Spleen (tissue), 11 donors: Measurements from ENCODE around the gene MCOLN2. TPM values are rescaled to one million over a fixed set of nuclear protein-coding genes. Genes with fewer than 3 reads are reported as not detected.

Experiments
- DNase-seq: peaks from one replicate; pipeline ENCODE4 v3.0.0-alpha.2; 2020
- H3K27ac ChIP-seq, 8 donors: fragments of 200-600 bp; sonication (generic) in 7 of 8; 1 replicate in 4 of 8; 2 replicates in 4 of 8; pipeline versions ENCODE4 v1.5.0 to v1.8.0; 2016 to 2021; ENCODE audit warnings: inconsistent platforms in 4 of 8, mild to moderate bottlenecking in 4 of 8, moderate library complexity in 1 of 8
- H3K27me3 ChIP-seq, 7 donors: fragments of 200-600 bp; sonication (generic) in 6 of 7; replicated peaks in 1 of 7; 1 replicate in 4 of 7; 2 replicates in 3 of 7; pipeline versions ENCODE4 v1.5.0 to v1.8.0; 2016 to 2021; ENCODE audit warnings: inconsistent platforms in 3 of 7, mild to moderate bottlenecking in 1 of 7
- H3K36me3 ChIP-seq, 6 donors: fragments of 200-600 bp; sonication (generic) in 5 of 6; 1 replicate in 4 of 6; 2 replicates in 2 of 6; pipeline versions ENCODE4 v1.5.0 to v1.8.0; 2016 to 2021; ENCODE audit warnings: inconsistent platforms in 2 of 6
- H3K4me1 ChIP-seq, 6 donors: fragments of 200-600 bp; sonication (generic) in 5 of 6; 1 replicate in 3 of 6; 2 replicates in 3 of 6; pipeline versions ENCODE4 v1.5.0 to v1.8.0; 2016 to 2021; ENCODE audit warnings: inconsistent platforms in 3 of 6
- H3K4me3 ChIP-seq, 8 donors: fragments of 200-600 bp; sonication (generic) in 7 of 8; 1 replicate in 4 of 8; 2 replicates in 4 of 8; pipeline versions ENCODE4 v1.5.0 to v1.8.0; 2016 to 2021; ENCODE audit warnings: inconsistent platforms in 4 of 8, mild to moderate bottlenecking in 4 of 8, moderate library complexity in 2 of 8
- H3K9me3 ChIP-seq, 8 donors: fragments of 200-600 bp; sonication (generic) in 7 of 8; 1 replicate in 4 of 8; 2 replicates in 4 of 8; pipeline versions ENCODE4 v1.5.0 to v1.8.0; 2016 to 2021; ENCODE audit warnings: inconsistent platforms in 4 of 8
- CTCF ChIP-seq, 11 experiments: fragments of 200-600 bp in 7 of 11; fragments of 450-650 bp in 4 of 11; sonication (generic) in 4 of 11; IDR thresholded peaks in 8 of 11; conservative IDR thresholded peaks in 3 of 11; 1 replicate in 7 of 11; 2 replicates in 4 of 11; pipeline versions ENCODE4 v1.4.0 to v1.8.0; 2016 to 2021; ENCODE audit warnings: antibody characterized with exemption in 11 of 11, inconsistent platforms in 4 of 11, mild to moderate bottlenecking in 1 of 11
- POLR2A ChIP-seq, 3 donors: fragments of 450-650 bp; IDR thresholded peaks; one replicate each; pipeline ENCODE4 v1.5.1; 2017; ENCODE audit warnings: antibody characterized with exemption in 3 of 3, mild to moderate bottlenecking in 1 of 3
- POLR2AphosphoS5 ChIP-seq, 3 donors: sonication (generic); formaldehyde crosslinking; IDR thresholded peaks; one replicate each; pipeline ENCODE4 v1.5.1; 2017; ENCODE audit warnings: antibody characterized with exemption in 3 of 3
- WGBS, 5 donors: extraction: QIAGEN DNeasy Blood & Tissue Kit in 3 of 5; methylation state at CpG; one replicate each; pipeline versions ENCODE4 v1.1.5 to v1.1.7; 2013 to 2018; 5-methylcytosine and 5-hydroxymethylcytosine counted together
- intact Hi-C: fragments of 100-400 bp; cut with DNase I; formaldehyde crosslinking; loops from one replicate; pipeline ENCODE4 v1.15.0; 2023; ENCODE audit warnings: low total_unique reads
- polyA plus RNA-seq, 3 donors: library from polyadenylated mRNA; stranded (reverse); fragments of 200-250 nt; gene quantifications; one replicate each; pipeline ENCODE4 v1.2.1, GENCODE V29; 2013
- total RNA-seq, 7 donors: library from RNA; depleted of rRNA in 3 of 7; stranded (reverse); fragments of >200 nt in 3 of 7; fragmentation: NEBNext Ultra II Directional in 4 of 7; extraction: Animal tissue kit (Norgen Biotek cat#: 25700) in 4 of 7; gene quantifications; one replicate each; pipeline versions ENCODE4 v1.1.0 to v1.2.1, GENCODE V29; 2016 to 2021
- donor health status: healthy with polysubstance abuse.
- donor health status: DM: no; HTN: no; CAD: no; lungs with moderate emphysema.
- donor health status: DM: no; HTN: no; CAD: no.
- donor health status: Bipolar disorder and iron deficiency.
- donor health status: healthy.
- donor health status: DM: no; HTN: no; CAD: no.
- donor health status: DM: yes; HTN: yes; CAD: no.

Gene MCOLN2
- total and polyA plus RNA-seq, 10 donors, result 13.1 to 32.8 (median 16.9) TPM

GRCh38 chr1:84972377-84972987 lies 24.4 kb downstream of the MCOLN2 start:
- no peak overlapping the region for H3K4me3 ChIP-seq
- peaks cover 0 to 3% (median 0%) of the 10 kb centered on the region in 6 donors for H3K36me3 ChIP-seq
- no peaks in the 10 kb centered on the region for H3K9me3 ChIP-seq
- no peaks in the 10 kb centered on the region for H3K27me3 ChIP-seq
- peak overlapping the region in 4 of 8 donors; percentile 38 to 50 (median 44) for H3K27ac ChIP-seq
- intact Hi-C loops, result no loop called here
- peaks cover 0 to 27% (median 18%) of the 10 kb centered on the region in 6 donors for H3K4me1 ChIP-seq
- 43 to 66% (median 51%) methylated on average over 1 of the region's 1 CpG for WGBS, 5 donors
- no peak for TF ChIP-seq POLR2AphosphoS5 (IDR thresholded peaks at IDR 0.05)
- no peak for TF ChIP-seq POLR2A (IDR thresholded peaks at IDR 0.05)
- TF ChIP-seq CTCF (IDR thresholded peaks at IDR 0.05 in 8 of 11, conservative IDR thresholded peaks at IDR 0.05 in 3 of 11), result no peak
- DNase-seq, result no peak

- intact Hi-C loops, result no loop called here
- no peak overlapping the region for H3K4me3 ChIP-seq
- H3K36me3 ChIP-seq, result peaks cover 0 to 3% (median 0%) of the 10 kb centered on the region in 6 donors
- H3K9me3 ChIP-seq, result no peaks in the 10 kb centered on the region
- WGBS, 5 donors, result 48 to 69% (median 58%) methylated on average over 2 of the region's 2 CpGs
- H3K27ac ChIP-seq, result peak overlapping the region in 4 of 8 donors; percentile 38 to 50 (median 44)
- H3K27me3 ChIP-seq, result no peaks in the 10 kb centered on the region
- peaks cover 0 to 27% (median 18%) of the 10 kb centered on the region in 6 donors for H3K4me1 ChIP-seq
- DNase-seq, result no peak
- TF ChIP-seq POLR2AphosphoS5 (IDR thresholded peaks at IDR 0.05) (no peak), POLR2A (IDR thresholded peaks at IDR 0.05) (no peak), CTCF (IDR thresholded peaks at IDR 0.05 in 8 of 11, conservative IDR thresholded peaks at IDR 0.05 in 3 of 11) (no peak)
These were observed 25.0 kb downstream of the MCOLN2 start for GRCh38 chr1:84971957-84972356.

DNA sequence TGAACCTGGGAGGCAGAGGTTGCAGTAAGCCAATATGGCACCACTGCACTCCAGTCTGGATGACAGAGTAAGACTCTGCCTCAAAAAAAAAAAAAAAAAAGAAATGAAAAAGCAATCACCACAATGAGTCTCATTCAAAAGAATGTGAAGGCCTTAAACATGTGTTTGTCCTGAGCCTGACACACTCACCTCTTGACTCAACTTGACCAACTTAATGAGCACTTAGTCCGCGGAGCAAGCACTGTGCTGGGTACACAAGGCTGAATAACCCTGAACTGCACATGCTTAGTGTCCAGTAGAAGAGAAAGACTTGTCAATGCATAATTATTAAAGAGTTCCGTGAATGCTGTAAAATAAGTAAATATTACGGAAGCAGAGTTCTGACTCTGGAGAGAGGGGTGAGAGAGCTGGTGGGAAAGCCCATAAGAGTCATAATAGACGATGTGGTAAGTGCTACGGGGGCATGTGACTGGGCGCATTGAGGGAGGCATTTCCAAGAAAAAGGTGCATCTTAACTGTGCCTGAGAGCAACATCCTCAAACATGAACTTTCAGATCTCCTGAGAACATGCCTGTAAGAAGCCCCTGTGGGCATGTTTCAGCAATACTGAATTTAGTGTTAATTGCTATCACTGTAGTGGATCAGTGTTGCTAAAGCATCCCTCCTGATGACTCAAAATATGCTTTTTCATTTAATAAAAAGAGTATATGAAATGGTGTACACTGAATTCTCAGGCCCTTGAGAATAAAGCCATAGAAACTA lies 27.2 kb downstream of the MCOLN2 start:
- no peak for DNase-seq
- Histone ChIP-seq H3K27me3 (no peaks in the 10 kb centered on the region), H3K4me1 (peaks cover 0 to 27% (median 18%) of the 10 kb centered on the region in 6 donors), H3K27ac (no peak overlapping the region), H3K4me3 (no peak overlapping the region), H3K9me3 (no peaks in the 10 kb centered on the region), H3K36me3 (peaks cover 0 to 7% (median 0%) of the 10 kb centered on the region in 6 donors)
- intact Hi-C loops, result no loop called here
- no peak for TF ChIP-seq CTCF (IDR thresholded peaks at IDR 0.05 in 8 of 11, conservative IDR thresholded peaks at IDR 0.05 in 3 of 11)
- TF ChIP-seq POLR2A (IDR thresholded peaks at IDR 0.05), result no peak
- no peak for TF ChIP-seq POLR2AphosphoS5 (IDR thresholded peaks at IDR 0.05)
- WGBS, 5 donors, result 75 to 86% (median 81%) methylated on average over 7 of the region's 7 CpGs

- peaks cover 0 to 24% (median 17%) of the 10 kb centered on the region in 6 donors for H3K4me1 ChIP-seq
- H3K9me3 ChIP-seq, result no peaks in the 10 kb centered on the region
- TF ChIP-seq POLR2AphosphoS5 (IDR thresholded peaks at IDR 0.05) (no peak), CTCF (IDR thresholded peaks at IDR 0.05 in 8 of 11, conservative IDR thresholded peaks at IDR 0.05 in 3 of 11) (no peak), POLR2A (IDR thresholded peaks at IDR 0.05) (no peak)
- H3K36me3 ChIP-seq, result peaks cover 0 to 9% (median 0%) of the 10 kb centered on the region in 6 donors
- no peaks in the 10 kb centered on the region for H3K27me3 ChIP-seq
- no peak overlapping the region for H3K4me3 ChIP-seq
- WGBS, 5 donors, result 93 to 99% (median 97%) methylated on average over 3 of the region's 3 CpGs
- no peak for DNase-seq
- intact Hi-C loops, result no loop called here
- H3K27ac ChIP-seq, result no peak overlapping the region
These were observed 28.0 kb downstream of the MCOLN2 start for GRCh38 chr1:84968865-84969264.
